ENCODE results near the gene PPP1R7.
"Not testable (repeated sequence)": the region's sequence is repeated elsewhere in the genome, so short reads cannot be mapped to it uniquely, and the experiment has no call there.

GRCh38 chr2:241197246-241197645 lies 47.0 kb downstream of the PPP1R7 start:
- TF ChIP-seq, protein P1, sequence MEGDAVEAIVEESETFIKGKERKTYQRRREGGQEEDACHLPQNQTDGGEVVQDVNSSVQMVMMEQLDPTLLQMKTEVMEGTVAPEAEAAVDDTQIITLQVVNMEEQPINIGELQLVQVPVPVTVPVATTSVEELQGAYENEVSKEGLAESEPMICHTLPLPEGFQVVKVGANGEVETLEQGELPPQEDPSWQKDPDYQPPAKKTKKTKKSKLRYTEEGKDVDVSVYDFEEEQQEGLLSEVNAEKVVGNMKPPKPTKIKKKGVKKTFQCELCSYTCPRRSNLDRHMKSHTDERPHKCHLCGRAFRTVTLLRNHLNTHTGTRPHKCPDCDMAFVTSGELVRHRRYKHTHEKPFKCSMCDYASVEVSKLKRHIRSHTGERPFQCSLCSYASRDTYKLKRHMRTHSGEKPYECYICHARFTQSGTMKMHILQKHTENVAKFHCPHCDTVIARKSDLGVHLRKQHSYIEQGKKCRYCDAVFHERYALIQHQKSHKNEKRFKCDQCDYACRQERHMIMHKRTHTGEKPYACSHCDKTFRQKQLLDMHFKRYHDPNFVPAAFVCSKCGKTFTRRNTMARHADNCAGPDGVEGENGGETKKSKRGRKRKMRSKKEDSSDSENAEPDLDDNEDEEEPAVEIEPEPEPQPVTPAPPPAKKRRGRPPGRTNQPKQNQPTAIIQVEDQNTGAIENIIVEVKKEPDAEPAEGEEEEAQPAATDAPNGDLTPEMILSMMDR (IDR thresholded peaks at IDR 0.05): not testable (repeated sequence)
- TF ChIP-seq POLR2A (IDR thresholded peaks at IDR 0.05): not testable (repeated sequence)

Measured in vagina (tissue), 2 donors.